Stomach (tissue), 9 donors: ENCODE measurements around the gene CYGB. TPM values are rescaled to one million over a fixed set of nuclear protein-coding genes. Genes with fewer than 3 reads are reported as not detected.

ENCODE experiments used
- DNase-seq, 2 donors: peaks; one replicate each; pipeline versions ENCODE4 v3.0.0 to v3.0.0-alpha.2; 2013 to 2019
- H3K27ac ChIP-seq, 5 donors: fragments of 200-600 bp in 4 of 5; sonication (generic) in 4 of 5; one replicate each; pipeline ENCODE4 v1.5.1; 2013 to 2019; ENCODE audit warnings: mild to moderate bottlenecking in 1 of 5, moderate library complexity in 1 of 5
- H3K27me3 ChIP-seq, 3 donors: fragments of 200-600 bp; sonication (generic); one replicate each; pipeline ENCODE4 v1.5.1; 2017 to 2019; ENCODE audit warnings: mixed run types in 1 of 3
- H3K36me3 ChIP-seq, 4 donors: fragments of 200-600 bp; sonication (generic); 1 replicate in 3 of 4; 2 replicates in 1 of 4; pipeline ENCODE4 v1.5.1; 2016 to 2019
- H3K4me1 ChIP-seq, 4 donors: fragments of 200-600 bp; sonication (generic); one replicate each; pipeline ENCODE4 v1.5.1; 2016 to 2019
- H3K4me3 ChIP-seq, 4 donors: fragments of 200-600 bp; sonication (generic) in 3 of 4; one replicate each; pipeline ENCODE4 v1.5.1; 2016 to 2019; ENCODE audit warnings: mild to moderate bottlenecking in 1 of 4
- H3K9me3 ChIP-seq, 4 donors: fragments of 200-600 bp; sonication (generic); one replicate each; pipeline ENCODE4 v1.5.1; 2016 to 2019
- EP300 ChIP-seq: sonication (generic); formaldehyde crosslinking; IDR thresholded peaks from one replicate; pipeline ENCODE4 v1.6.1; 2017; ENCODE audit warnings: antibody characterized with exemption
- POLR2A ChIP-seq, 4 donors: fragments of 450-650 bp; IDR thresholded peaks; one replicate each; pipeline ENCODE4 v1.6.1; 2016; ENCODE audit warnings: antibody characterized with exemption in 4 of 4, control low read depth in 2 of 4, mild to moderate bottlenecking in 1 of 4, moderate library complexity in 1 of 4
- POLR2AphosphoS5 ChIP-seq, 3 donors: sonication (generic); formaldehyde crosslinking; IDR thresholded peaks; one replicate each; pipeline ENCODE4 v1.6.1; 2016; ENCODE audit warnings: antibody characterized with exemption in 3 of 3
- WGBS, 5 donors: extraction: QIAGEN DNeasy Blood & Tissue Kit in 3 of 5; methylation state at CpG; one replicate each; pipeline versions ENCODE4 v1.1.5 to v1.1.7; 2013 to 2018; 5-methylcytosine and 5-hydroxymethylcytosine counted together
- intact Hi-C: fragments of 100-400 bp; cut with DNase I; formaldehyde crosslinking; loops from one replicate; pipeline ENCODE4 v1.15.1; 2023; ENCODE audit warnings: low total_unique reads
- polyA plus RNA-seq, 3 donors: library from polyadenylated mRNA; stranded (reverse); fragments of 200-250 nt; gene quantifications; one replicate each; pipeline ENCODE4 v1.2.3, GENCODE V29; 2013
- total RNA-seq, 5 donors: library from RNA; depleted of rRNA; stranded (reverse); fragments of >200 nt; gene quantifications; one replicate each; pipeline versions ENCODE4 v1.1.0 to v1.2.3, GENCODE V29; 2014 to 2016
- TF ChIP-seq, protein P1 (sequence below), 7 experiments: fragments of 450-650 bp in 4 of 7; fragments of 200-600 bp in 3 of 7; sonication (generic) in 3 of 7; IDR thresholded peaks; one replicate each; pipeline ENCODE4 v1.5.1; 2016 to 2019; ENCODE audit warnings: antibody characterized with exemption in 7 of 7, control low read depth in 2 of 7, mild to moderate bottlenecking in 1 of 7
- donor health status: healthy with polysubstance abuse.
- donor health status: Bipolar disorder and iron deficiency.
- donor health status: healthy.

CYGB gene
- total and polyA plus RNA-seq, 8 donors: 6.8 to 101 (median 35.9) TPM; not detected in 1

DNA sequence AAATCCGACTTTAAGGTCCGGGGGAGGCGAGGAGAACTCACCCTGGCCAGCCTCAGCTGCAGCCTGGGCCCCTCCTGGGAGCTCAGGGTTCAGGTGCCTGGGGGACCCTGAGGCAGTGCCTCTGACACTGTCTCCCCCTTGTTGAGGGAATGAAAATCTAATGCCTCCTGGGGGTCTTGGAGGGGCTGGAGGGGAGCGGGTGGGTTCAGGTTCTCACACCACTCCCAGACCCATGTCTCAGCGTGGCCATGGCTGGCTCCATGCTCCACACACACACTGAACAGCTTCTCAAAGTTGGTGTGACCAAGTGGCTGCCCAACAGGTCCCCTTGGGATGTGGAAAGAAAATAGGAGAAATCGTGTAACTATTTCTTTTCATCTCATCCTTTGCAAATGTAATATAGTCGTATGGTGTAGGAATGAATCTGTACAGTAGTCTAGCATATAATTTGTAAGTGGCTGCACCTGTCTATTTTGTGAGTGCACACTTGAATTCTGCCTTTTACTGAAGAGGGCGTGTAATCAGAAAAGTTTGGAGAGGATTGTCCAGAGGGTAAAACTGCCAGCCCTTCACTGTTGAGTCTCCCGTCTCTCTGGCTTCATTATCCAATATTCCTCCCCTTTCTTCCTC is 1.5 kb upstream of the CYGB start:
- peak overlapping the region in 2 of 4 donors; percentile 40 to 46 for H3K4me3 ChIP-seq
- H3K4me1 ChIP-seq: peaks cover 20 to 51% (median 44%) of the 10 kb centered on the region in 4 donors
- H3K27me3 ChIP-seq: peaks cover 5 to 74% (median 25%) of the 10 kb centered on the region in 3 donors

DNA sequence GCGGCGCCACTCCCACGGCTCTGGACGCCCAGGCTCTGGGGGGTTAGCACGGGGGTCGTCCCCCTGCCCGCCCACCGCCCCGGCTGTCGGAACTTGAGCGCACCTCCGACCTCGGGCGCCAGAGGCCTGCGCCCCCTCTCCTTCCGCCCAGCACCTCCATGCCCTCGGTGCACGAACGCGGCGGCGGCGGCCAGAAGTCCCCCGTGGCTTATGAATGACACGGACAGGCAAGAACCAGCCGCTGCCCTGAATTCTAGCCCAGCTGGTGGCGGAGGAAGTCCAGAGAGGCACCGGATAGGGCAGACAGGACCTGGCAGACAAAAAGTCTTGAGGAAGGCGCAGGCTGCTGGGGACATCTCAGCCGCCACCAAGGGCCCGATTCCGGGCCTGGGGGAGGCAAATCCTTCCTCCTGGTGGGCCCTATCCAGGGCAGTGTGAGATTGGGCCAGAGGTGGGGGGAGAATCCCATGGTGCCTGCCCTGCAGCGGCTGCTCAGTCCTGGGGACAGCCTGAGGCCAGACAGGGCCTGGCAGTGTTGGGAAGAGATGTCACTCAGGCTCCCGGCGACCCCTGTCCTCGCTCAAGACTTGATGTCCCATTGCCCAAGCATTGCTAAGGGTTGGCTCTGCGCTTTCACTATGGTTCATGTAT is 897 bp upstream of the CYGB start:
- Histone ChIP-seq H3K9me3 (no peaks in the 10 kb centered on the region), H3K4me1 (peaks cover 20 to 48% (median 39%) of the 10 kb centered on the region in 4 donors), H3K27ac (peak overlapping the region; percentile 49 to 84 (median 71)), H3K36me3 (no peaks in the 10 kb centered on the region), H3K4me3 (peak overlapping the region; percentile 40 to 47 (median 45)), H3K27me3 (peaks cover 5 to 67% (median 24%) of the 10 kb centered on the region in 3 donors)
- WGBS, 5 donors: 25 to 53% (median 32%) methylated on average over 21 to 37 of the region's 37 CpGs
- no peak for DNase-seq
- intact Hi-C loops: no loop called here
- TF ChIP-seq EP300 (no peak), POLR2A (IDR thresholded peaks at IDR 0.05) (no peak), POLR2AphosphoS5 (IDR thresholded peaks at IDR 0.05) (no peak)
- TF ChIP-seq, protein P1, sequence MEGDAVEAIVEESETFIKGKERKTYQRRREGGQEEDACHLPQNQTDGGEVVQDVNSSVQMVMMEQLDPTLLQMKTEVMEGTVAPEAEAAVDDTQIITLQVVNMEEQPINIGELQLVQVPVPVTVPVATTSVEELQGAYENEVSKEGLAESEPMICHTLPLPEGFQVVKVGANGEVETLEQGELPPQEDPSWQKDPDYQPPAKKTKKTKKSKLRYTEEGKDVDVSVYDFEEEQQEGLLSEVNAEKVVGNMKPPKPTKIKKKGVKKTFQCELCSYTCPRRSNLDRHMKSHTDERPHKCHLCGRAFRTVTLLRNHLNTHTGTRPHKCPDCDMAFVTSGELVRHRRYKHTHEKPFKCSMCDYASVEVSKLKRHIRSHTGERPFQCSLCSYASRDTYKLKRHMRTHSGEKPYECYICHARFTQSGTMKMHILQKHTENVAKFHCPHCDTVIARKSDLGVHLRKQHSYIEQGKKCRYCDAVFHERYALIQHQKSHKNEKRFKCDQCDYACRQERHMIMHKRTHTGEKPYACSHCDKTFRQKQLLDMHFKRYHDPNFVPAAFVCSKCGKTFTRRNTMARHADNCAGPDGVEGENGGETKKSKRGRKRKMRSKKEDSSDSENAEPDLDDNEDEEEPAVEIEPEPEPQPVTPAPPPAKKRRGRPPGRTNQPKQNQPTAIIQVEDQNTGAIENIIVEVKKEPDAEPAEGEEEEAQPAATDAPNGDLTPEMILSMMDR (IDR thresholded peaks at IDR 0.05): no peak

More for the DNA sequence above, 1.5 kb upstream of the CYGB start:
- DNase-seq: no peak
- no peaks in the 10 kb centered on the region for H3K36me3 ChIP-seq
- WGBS, 5 donors: 79 to 89% (median 87%) methylated on average over 9 of the region's 9 CpGs
- intact Hi-C loops: no loop called here
- TF ChIP-seq, protein P1 (IDR thresholded peaks at IDR 0.05): no peak
- TF ChIP-seq EP300 (no peak), POLR2A (IDR thresholded peaks at IDR 0.05) (no peak), POLR2AphosphoS5 (IDR thresholded peaks at IDR 0.05) (no peak)
- H3K27ac ChIP-seq: peak overlapping the region in 4 of 5 donors; percentile 49 to 84 (median 77)
- no peaks in the 10 kb centered on the region for H3K9me3 ChIP-seq

DNA sequence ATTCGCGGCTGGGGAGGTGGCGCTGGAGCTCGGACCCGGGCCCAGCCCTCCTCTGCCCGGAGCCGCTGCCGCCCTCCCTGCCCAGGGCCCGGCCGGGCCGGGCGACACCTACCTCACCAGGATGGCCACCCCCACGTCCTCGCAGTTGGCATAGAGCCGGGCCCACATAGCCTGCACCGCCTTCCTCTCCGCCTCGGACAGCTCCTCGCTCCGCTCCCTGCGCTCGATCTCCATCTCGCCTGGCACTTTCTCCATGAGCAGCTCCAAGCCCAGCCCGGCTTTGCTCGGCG is 276 bp downstream of the CYGB start:
- intact Hi-C loops: no loop called here
- peaks cover 20 to 52% (median 39%) of the 10 kb centered on the region in 4 donors for H3K4me1 ChIP-seq
- H3K9me3 ChIP-seq: no peaks in the 10 kb centered on the region
- H3K27ac ChIP-seq: peak overlapping the region; percentile 44 to 83 (median 70)
- H3K4me3 ChIP-seq: peak overlapping the region; percentile 40 to 47 (median 45)
- no peak for TF ChIP-seq EP300
- TF ChIP-seq, protein P1 (IDR thresholded peaks at IDR 0.05): no peak
- 0 to 10% (median 6%) methylated on average over 2 to 26 of the region's 26 CpGs for WGBS, 5 donors
- DNase-seq: peak in 1 of 2 donors; percentile 52
- no peaks in the 10 kb centered on the region for H3K36me3 ChIP-seq
- peaks cover 5 to 57% (median 24%) of the 10 kb centered on the region in 3 donors for H3K27me3 ChIP-seq

GRCh38 chr17:76536511-76537287 is 810 bp downstream of the CYGB start:
- Histone ChIP-seq H3K36me3 (no peaks in the 10 kb centered on the region), H3K27me3 (peaks cover 5 to 52% (median 24%) of the 10 kb centered on the region in 3 donors), H3K9me3 (no peaks in the 10 kb centered on the region), H3K4me1 (peaks cover 20 to 52% (median 39%) of the 10 kb centered on the region in 4 donors), H3K4me3 (peak overlapping the region; percentile 40 to 47 (median 45)), H3K27ac (peak overlapping the region; percentile 44 to 83 (median 70))
- WGBS, 5 donors: 50 to 75% (median 55%) methylated on average over 11 to 25 of the region's 25 CpGs
- TF ChIP-seq POLR2AphosphoS5 (IDR thresholded peaks at IDR 0.05): no peak
- TF ChIP-seq, protein P1 (IDR thresholded peaks at IDR 0.05): no peak
- TF ChIP-seq POLR2A (IDR thresholded peaks at IDR 0.05): no peak
- TF ChIP-seq EP300: no peak
- DNase-seq: no peak
- intact Hi-C loops: no loop called here
